ENCODE results near the gene D2HGDH. TPM values are rescaled to one million over a fixed set of nuclear protein-coding genes. Genes with fewer than 3 reads are reported as not detected.
"Not testable (repeated sequence)": the region's sequence is repeated elsewhere in the genome, so short reads cannot be mapped to it uniquely, and the experiment has no call there.

D2HGDH gene
- total and polyA plus RNA-seq, 2 of the 13 experiments (the other 11 are each of a cell fraction or from before 2014, with no cell fraction given), result 19.2 to 20.3 TPM

- TF ChIP-seq HNRNPL (IDR thresholded peaks at IDR 0.05; ENCODE audit: low read depth, low read length) (0 out of 2 replicates have a peak, but pooled peaks have one; percentile 36), ZNF280D (CRISPR knock-in tag; IDR thresholded peaks at IDR 0.05) (0 out of 2 replicates have a peak, but pooled peaks have one; percentile 9), ADNP (CRISPR knock-in tag; IDR thresholded peaks at IDR 0.05) (peak; percentile 6; the same call in 1 of the 2 replicates), ZBTB33 (CRISPR knock-in tag; IDR thresholded peaks at IDR 0.05) (peak; percentile 9; the same call in 1 of the 2 replicates), ZNF839 (CRISPR knock-in tag; IDR thresholded peaks at IDR 0.05; ENCODE audit: borderline replicate concordance) (0 out of 2 replicates have a peak, but pooled peaks have one; percentile 10), ZNF687 (CRISPR knock-in tag; IDR thresholded peaks at IDR 0.05) (0 out of 2 replicates have a peak, but pooled peaks have one; percentile 21), ZNF552 (CRISPR knock-in tag; IDR thresholded peaks at IDR 0.05; ENCODE audit: borderline replicate concordance) (0 out of 2 replicates have a peak, but pooled peaks have one; percentile 22)
- H3K4me1 ChIP-seq (ENCODE audit: insufficient read depth, low read length); H4K20me1 ChIP-seq (ENCODE audit: insufficient read depth, low read length); FAIRE-seq; H3K36me3 ChIP-seq (replicated peaks in 1 of 2; ENCODE audit: control insufficient read depth in 1 of 2, insufficient read depth in 2 of 2, low read length in 2 of 2); ATAC-seq; H3K9me3 ChIP-seq (ENCODE audit: low read length); DNase-seq (ENCODE audit: low spot score); H3K9ac ChIP-seq (ENCODE audit: insufficient read depth, low read depth, low read length); BruUV-seq (replicated peaks); H3K79me2 ChIP-seq (ENCODE audit: insufficient read depth, low read length); H3K27ac ChIP-seq (ENCODE audit: extremely low read length, insufficient read depth, low read length); H3K4me2 ChIP-seq (ENCODE audit: low read depth, low read length); H2AFZ ChIP-seq (ENCODE audit: low read length); H3K4me3 ChIP-seq (replicated peaks in 1 of 3; ENCODE audit: insufficient read depth in 1 of 3, low read depth in 2 of 3, low read length in 3 of 3); CTCF ChIA-PET (ENCODE audit: low intra/inter-chr PET ratio, low total read pairs); intact Hi-C loops (cut with micrococcal nuclease; ENCODE audit: unreplicated experiment); in situ Hi-C loops (cut with HindIII; ENCODE audit: extremely low pct_ligation_motif_present, low pct_unique_long_range_greater_than_20kb); H3K27me3 ChIP-seq (ENCODE audit: control insufficient read depth in 1 of 2, insufficient read depth in 2 of 2, low read length in 2 of 2): not testable (repeated sequence)
- POLR2A ChIA-PET, result interaction anchor here (1.4 kb wide), 1 partner anchor 11 kb away, joined by 6 read pairs; no protein-coding TSS in a partner anchor
- WGBS (ENCODE audit: low lambda C conversion rate), result 98% methylated on average over 10 of the region's 16 CpGs
These were observed 25.5 kb downstream of the D2HGDH start for GRCh38 chr2:241759893-241760292.

Measured in HepG2 (cell line).